HCT116 (cell line): Measurements from ENCODE around the gene CHCHD3. TPM values are rescaled to one million over a fixed set of nuclear protein-coding genes. Genes with fewer than 3 reads are reported as not detected.

Experiments used
- ATAC-seq: fragments of 200-7000 bp; cut with Tn5 transposase; 2 replicates; pipeline ENCODE4 v1.9.1; 2020; ENCODE audit warnings: mild to moderate bottlenecking, moderate library complexity
- BruUV-seq: library from RNA; stranded (reverse); fragments of 400-500 nt; replicated peaks from 2 replicates; lab custom pipeline; 2021; lab: Mats Ljungman, UMichigan
- CTCF ChIA-PET: fragments of 300-600 bp; sonication (Branson Sonifier 250); formaldehyde crosslinking; loops from one replicate; lab custom pipeline; 2021; ENCODE audit warnings: antibody characterized with exemption; lab: Charles Lee
- POLR2A ChIA-PET: fragments of 300-600, 350-600 bp; sonication (Branson Sonifier 250); formaldehyde crosslinking; loops from one replicate; lab custom pipeline; 2021; ENCODE audit warnings: antibody characterized with exemption; lab: Charles Lee
- RAD21 ChIA-PET, 2 experiments: fragments of 300-600 bp; sonication (Branson Sonifier 250); formaldehyde crosslinking; loops; one replicate each; lab custom pipeline; 2023; ENCODE audit warnings: low total read pairs in 2 of 2; ENCODE audit not compliant: uncharacterized antibody in 2 of 2, unreplicated experiment in 2 of 2, low non-redundant PET in 1 of 2; lab: Charles Lee
- DNase-seq: peaks from one replicate; pipeline ENCODE4 v3.0.0-alpha.2; 2010; ENCODE audit warnings: low read depth, low spot score
- H2AFZ ChIP-seq: fragments of 200-600 bp; shearing (Covaris generic), sonication (generic); 2 replicates; pipeline ENCODE4 v1.6.1; 2017; ENCODE audit warnings: low read depth, mixed run types, mixed read lengths, antibody characterized with exemption, low read length; ENCODE audit not compliant: poor library complexity, severe bottlenecking
- H3K27ac ChIP-seq: 2 replicates; pipeline ENCODE4 v1.5.1; 2012; ENCODE audit warnings: low read depth, low read length
- H3K27me3 ChIP-seq: fragments of 200-600 bp; sonication (generic); 2 replicates; pipeline ENCODE4 v1.6.1; 2016; ENCODE audit warnings: mixed run types, low read length, mixed read lengths; ENCODE audit not compliant: insufficient read depth
- H3K36me3 ChIP-seq, 2 experiments: fragments of 200-500 bp in 1 of 2; fragments of 200-600 bp in 1 of 2; sonication (Bioruptor generic) in 1 of 2; sonication (generic) in 1 of 2; 2 replicates each; pipeline versions ENCODE4 v1.5.1 to v1.6.1; 2014 to 2016; ENCODE audit warnings: low read length in 2 of 2, inconsistent platforms in 1 of 2, mixed read lengths in 1 of 2, mixed run types in 1 of 2; ENCODE audit not compliant: insufficient read depth in 2 of 2, control insufficient read depth in 1 of 2
- H3K4me1 ChIP-seq, 2 experiments: fragments of 200-600 bp in 1 of 2; sonication (generic) in 1 of 2; 2 replicates each; pipeline versions ENCODE4 v1.5.1 to v1.6.1; 2012 to 2017; ENCODE audit warnings: low read length in 2 of 2, inconsistent platforms in 1 of 2, mild to moderate bottlenecking in 1 of 2, mixed read lengths in 1 of 2, mixed run types in 1 of 2, moderate library complexity in 1 of 2; ENCODE audit not compliant: insufficient read depth in 2 of 2, control insufficient read depth in 1 of 2
- H3K4me2 ChIP-seq: fragments of 200-600 bp; sonication (generic); 2 replicates; pipeline ENCODE4 v1.6.1; 2017; ENCODE audit warnings: mixed run types, low read length, mixed read lengths
- H3K4me3 ChIP-seq, 2 experiments: fragments of 200-600 bp in 1 of 2; sonication (generic) in 1 of 2; replicated peaks in 1 of 2; 2 replicates each; pipeline ENCODE4 v1.5.1; 2011 to 2016; ENCODE audit warnings: low read length in 2 of 2, control low read depth in 1 of 2, low read depth in 1 of 2, mild to moderate bottlenecking in 1 of 2, mixed read lengths in 1 of 2, mixed run types in 1 of 2
- H3K79me2 ChIP-seq: fragments of 200-600 bp; sonication (generic); 2 replicates; pipeline ENCODE4 v1.6.1; 2017; ENCODE audit warnings: mild to moderate bottlenecking, mixed run types, low read length, moderate library complexity, mixed read lengths; ENCODE audit not compliant: insufficient read depth
- H3K9ac ChIP-seq: fragments of 200-600 bp; sonication (generic); 2 replicates; pipeline ENCODE4 v1.6.1; 2016; ENCODE audit warnings: low read length, mixed read lengths
- H3K9me2 ChIP-seq: fragments of 200-600 bp; sonication (generic), shearing (Covaris generic); 2 replicates; pipeline ENCODE4 v1.6.1; 2017; ENCODE audit warnings: mixed run types, mild to moderate bottlenecking, moderate library complexity; ENCODE audit not compliant: insufficient read depth
- H3K9me3 ChIP-seq, 2 experiments: fragments of 200-500 bp in 1 of 2; fragments of 200-600 bp in 1 of 2; sonication (Bioruptor generic) in 1 of 2; sonication (generic) in 1 of 2; 2 replicates each; pipeline ENCODE4 v1.6.1; 2014 to 2017; ENCODE audit warnings: low read length in 2 of 2, mixed read lengths in 2 of 2, inconsistent platforms in 1 of 2, low read depth in 1 of 2, mild to moderate bottlenecking in 1 of 2, mixed run types in 1 of 2, moderate library complexity in 1 of 2; ENCODE audit not compliant: control insufficient read depth in 1 of 2, insufficient read depth in 1 of 2
- H4K20me1 ChIP-seq: fragments of 200-600 bp; sonication (generic), shearing (Covaris generic); 2 replicates; pipeline ENCODE4 v1.6.1; 2017; ENCODE audit warnings: mixed run types, mild to moderate bottlenecking, moderate library complexity; ENCODE audit not compliant: insufficient read depth
- CBX3 ChIP-seq: IDR thresholded peaks from 2 replicates; pipeline ENCODE4 v1.6.1; 2012; ENCODE audit warnings: low read depth
- CEBPB ChIP-seq: IDR thresholded peaks from 2 replicates; pipeline ENCODE4 v1.6.1; 2012; ENCODE audit warnings: low read depth
- EGR1 ChIP-seq: IDR thresholded peaks from 2 replicates; pipeline ENCODE4 v1.6.1; 2012; ENCODE audit warnings: low read depth
- EZH2phosphoT487 ChIP-seq: fragments of 200-600 bp; IDR thresholded peaks from 2 replicates; pipeline ENCODE4 v1.6.1; 2018; ENCODE audit warnings: antibody characterized with exemption, borderline replicate concordance
- JUND ChIP-seq: IDR thresholded peaks from 2 replicates; pipeline ENCODE4 v1.6.1; 2012
- POLR2A ChIP-seq: IDR thresholded peaks from 2 replicates; pipeline ENCODE4 v1.7.0; 2011; ENCODE audit warnings: borderline replicate concordance; ENCODE audit not compliant: insufficient read depth, insufficient read length; ENCODE audit errors: extremely low read depth
- RAD21 ChIP-seq: IDR thresholded peaks from 2 replicates; pipeline ENCODE4 v1.6.1; 2012; ENCODE audit warnings: low read depth, mild to moderate bottlenecking
- SIN3A ChIP-seq: IDR thresholded peaks from 2 replicates; pipeline ENCODE4 v1.6.1; 2012; ENCODE audit warnings: low read depth
- SP1 ChIP-seq: IDR thresholded peaks from 2 replicates; pipeline ENCODE4 v1.6.1; 2012; ENCODE audit warnings: low read depth
- TCF7L2 ChIP-seq: IDR thresholded peaks from 2 replicates; pipeline ENCODE4 v1.7.0; 2011; ENCODE audit warnings: borderline replicate concordance, inconsistent platforms; ENCODE audit not compliant: insufficient read depth, insufficient read length; ENCODE audit errors: extremely low read depth
- YY1 ChIP-seq: IDR thresholded peaks from 2 replicates; pipeline ENCODE4 v1.6.1; 2011; ENCODE audit warnings: low read length, low read depth, moderate library complexity, mild to moderate bottlenecking; ENCODE audit not compliant: insufficient replicate concordance; ENCODE audit errors: extremely low read depth
- ZFX ChIP-seq: fragments of 450-650 bp; IDR thresholded peaks from 2 replicates; pipeline ENCODE4 v1.6.1; 2017
- ZNF274 ChIP-seq: fragments of 200-500 bp; sonication (Bioruptor generic); IDR thresholded peaks from 2 replicates; pipeline ENCODE4 v1.6.1; 2014; ENCODE audit warnings: mild to moderate bottlenecking, low read depth, low read length, inconsistent platforms
- intact Hi-C: fragments of 100-400 bp; cut with micrococcal nuclease; formaldehyde crosslinking; loops from 2 replicates; pipeline ENCODE4 v1.10.0; 2022
- total RNA-seq: library from RNA; stranded (reverse); gene quantifications from one replicate; pipeline ENCODE4 v1.2.1, GENCODE V29; 2021; ENCODE audit not compliant: unreplicated experiment
- TF ChIP-seq, protein P1 (sequence below): IDR thresholded peaks from 2 replicates; pipeline ENCODE4 v1.6.1; 2012
- TF ChIP-seq, protein P2 (sequence below): IDR thresholded peaks from 2 replicates; pipeline ENCODE4 v1.6.1; 2011; ENCODE audit warnings: mild to moderate bottlenecking, low read length, moderate library complexity; ENCODE audit not compliant: insufficient replicate concordance; ENCODE audit errors: extremely low read depth

Gene CHCHD3
- total RNA-seq, 1 experiment from 2014 or later = 73.5 TPM

DNA sequence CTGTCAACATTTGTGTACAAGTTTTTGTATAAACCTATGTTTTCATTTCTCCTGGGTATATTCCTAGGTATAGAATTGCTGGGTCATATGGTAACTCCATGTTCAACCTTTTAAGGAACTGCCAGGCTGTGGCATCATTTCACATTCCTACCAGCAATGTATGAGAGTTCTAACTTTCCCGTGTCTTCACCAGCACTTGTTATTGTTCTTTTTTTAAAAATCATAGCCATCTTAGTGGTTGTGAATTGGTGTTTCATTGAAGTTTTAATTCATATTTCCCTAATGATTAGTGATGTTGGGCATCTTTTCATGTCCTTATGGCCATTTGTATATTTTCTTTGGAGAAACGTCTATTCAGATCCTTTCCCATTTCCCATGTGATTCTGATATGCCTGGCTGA, 312.6 kb downstream of the CHCHD3 start:
- H3K4me3 ChIP-seq = no peak overlapping the region
- intact Hi-C loops = no loop called here
- no peak for TF ChIP-seq RAD21
- no peak for TF ChIP-seq SIN3A
- TF ChIP-seq, protein P1, sequence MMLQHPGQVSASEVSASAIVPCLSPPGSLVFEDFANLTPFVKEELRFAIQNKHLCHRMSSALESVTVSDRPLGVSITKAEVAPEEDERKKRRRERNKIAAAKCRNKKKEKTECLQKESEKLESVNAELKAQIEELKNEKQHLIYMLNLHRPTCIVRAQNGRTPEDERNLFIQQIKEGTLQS = no peak
- no peak for TF ChIP-seq CEBPB
- TF ChIP-seq, protein P2, sequence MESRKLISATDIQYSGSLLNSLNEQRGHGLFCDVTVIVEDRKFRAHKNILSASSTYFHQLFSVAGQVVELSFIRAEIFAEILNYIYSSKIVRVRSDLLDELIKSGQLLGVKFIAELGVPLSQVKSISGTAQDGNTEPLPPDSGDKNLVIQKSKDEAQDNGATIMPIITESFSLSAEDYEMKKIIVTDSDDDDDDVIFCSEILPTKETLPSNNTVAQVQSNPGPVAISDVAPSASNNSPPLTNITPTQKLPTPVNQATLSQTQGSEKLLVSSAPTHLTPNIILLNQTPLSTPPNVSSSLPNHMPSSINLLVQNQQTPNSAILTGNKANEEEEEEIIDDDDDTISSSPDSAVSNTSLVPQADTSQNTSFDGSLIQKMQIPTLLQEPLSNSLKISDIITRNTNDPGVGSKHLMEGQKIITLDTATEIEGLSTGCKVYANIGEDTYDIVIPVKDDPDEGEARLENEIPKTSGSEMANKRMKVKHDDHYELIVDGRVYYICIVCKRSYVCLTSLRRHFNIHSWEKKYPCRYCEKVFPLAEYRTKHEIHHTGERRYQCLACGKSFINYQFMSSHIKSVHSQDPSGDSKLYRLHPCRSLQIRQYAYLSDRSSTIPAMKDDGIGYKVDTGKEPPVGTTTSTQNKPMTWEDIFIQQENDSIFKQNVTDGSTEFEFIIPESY = no peak
- no peak for TF ChIP-seq EGR1
- no peak for TF ChIP-seq SP1
- no peak for TF ChIP-seq TCF7L2
- no peak for TF ChIP-seq YY1
- no peak for TF ChIP-seq POLR2A
- no peak for TF ChIP-seq EZH2phosphoT487
- no peak for TF ChIP-seq JUND
- no peak for TF ChIP-seq ZNF274
- no peak for TF ChIP-seq CBX3
- TF ChIP-seq ZFX = no peak
- TF ChIP-seq, all 23 proteins: peak for 0
- ATAC-seq = no peak
- no peaks in the 10 kb centered on the region for H3K79me2 ChIP-seq
- H3K4me2 ChIP-seq = no peak overlapping the region
- no peak overlapping the region for H3K27ac ChIP-seq
- H3K36me3 ChIP-seq = no peaks in the 10 kb centered on the region
- BruUV-seq = no TSS peak
- no peaks in the 10 kb centered on the region for H3K4me1 ChIP-seq
- ChIA-PET POLR2A (no interaction called here), RAD21 (no interaction called here), CTCF (no interaction called here)
- no peaks in the 10 kb centered on the region for H3K9me2 ChIP-seq
- H3K9ac ChIP-seq = no peak overlapping the region
- no peak for DNase-seq
- no peaks in the 10 kb centered on the region; a peak in 1 of 4 replicates for H3K9me3 ChIP-seq
- H3K27me3 ChIP-seq = no peaks in the 10 kb centered on the region
- no peak overlapping the region for H2AFZ ChIP-seq
- H4K20me1 ChIP-seq = no peaks in the 10 kb centered on the region
